Endothelial cell of umbilical vein (primary cell): Measurements from ENCODE around the gene LAMC2. TPM values are rescaled to one million over a fixed set of nuclear protein-coding genes. Genes with fewer than 3 reads are reported as not detected.
A peak's percentile ranks its signal among the peaks of the same experiment; 100 is the strongest.

Source experiments
- BruUV-seq: library from RNA; stranded (reverse); fragments of 400-500 nt; replicated peaks from 2 replicates; lab custom pipeline; 2021; lab: Mats Ljungman, UMichigan
- CTCF ChIA-PET: fragments of 300-600, 350-600 bp; sonication (Branson Sonifier 250); formaldehyde crosslinking; loops from one replicate; lab custom pipeline; 2021; ENCODE audit warnings: antibody characterized with exemption, inconsistent platforms; lab: Charles Lee
- POLR2A ChIA-PET: fragments of 300-600, 350-600 bp; sonication (Branson Sonifier 250); formaldehyde crosslinking; loops from one replicate; lab custom pipeline; 2021; ENCODE audit warnings: antibody characterized with exemption, inconsistent platforms; lab: Charles Lee
- DNase-seq: peaks from one replicate; pipeline ENCODE4 v3.0.0-alpha.2; 2011; ENCODE audit warnings: low read depth, low spot score
- FAIRE-seq: peaks from 2 replicates; lab custom pipeline; 2011; peaks lifted over from hg19 to GRCh38; lab: Jason Lieb, UNC
- H2AFZ ChIP-seq: 2 replicates; pipeline ENCODE4 v1.6.0; 2012; ENCODE audit warnings: low read depth, low read length, control low read depth, inconsistent platforms
- H3K27ac ChIP-seq: 2 replicates; pipeline ENCODE4 v1.5.1; 2011; ENCODE audit warnings: low read depth, mild to moderate bottlenecking, control low read depth, low read length, moderate library complexity; ENCODE audit not compliant: insufficient read depth
- H3K27me3 ChIP-seq, 2 experiments: 2 replicates each; pipeline versions ENCODE4 v1.6.0 to v1.6.1; 2011; ENCODE audit warnings: low read length in 2 of 2, mixed read lengths in 1 of 2; ENCODE audit not compliant: control insufficient read depth in 2 of 2, insufficient read depth in 2 of 2
- H3K36me3 ChIP-seq, 2 experiments: 2 replicates in 1 of 2; 3 replicates in 1 of 2; pipeline ENCODE4 v1.5.1; 2011; ENCODE audit warnings: low read length in 2 of 2, mild to moderate bottlenecking in 1 of 2, moderate library complexity in 1 of 2; ENCODE audit not compliant: control insufficient read depth in 2 of 2, insufficient read depth in 2 of 2; ENCODE audit errors: extremely low read depth in 1 of 2
- H3K4me1 ChIP-seq: 3 replicates; pipeline ENCODE4 v1.5.1; 2011; ENCODE audit warnings: mild to moderate bottlenecking, low read length; ENCODE audit not compliant: control insufficient read depth, insufficient read depth; ENCODE audit errors: extremely low read depth
- H3K4me2 ChIP-seq: 2 replicates; pipeline ENCODE4 v1.6.1; 2011; ENCODE audit warnings: low read length, control low read depth, mixed read lengths; ENCODE audit not compliant: insufficient read depth
- H3K4me3 ChIP-seq, 3 experiments: fragments of 200-600 bp in 1 of 3; sonication (generic), shearing (Covaris generic) in 1 of 3; replicated peaks in 1 of 3; 2 replicates each; pipeline ENCODE4 v1.5.1; 2011 to 2016; ENCODE audit warnings: control low read depth in 3 of 3, low read length in 3 of 3, mild to moderate bottlenecking in 2 of 3, inconsistent platforms in 1 of 3, low read depth in 1 of 3, moderate library complexity in 1 of 3; ENCODE audit not compliant: insufficient read depth in 1 of 3
- H3K79me2 ChIP-seq: 2 replicates; pipeline ENCODE4 v1.6.0; 2012; ENCODE audit warnings: low read length, inconsistent platforms; ENCODE audit not compliant: control insufficient read depth, insufficient read depth
- H3K9ac ChIP-seq: replicated peaks from 2 replicates; pipeline ENCODE3; 2011; ENCODE audit warnings: low read length, control low read depth; ENCODE audit not compliant: insufficient read depth; ENCODE audit errors: extremely low read depth
- H3K9me1 ChIP-seq: replicated peaks from 3 replicates; pipeline ENCODE4 v1.6.0; 2011; ENCODE audit warnings: mild to moderate bottlenecking, low read length; ENCODE audit not compliant: control insufficient read depth, insufficient read depth; ENCODE audit errors: extremely low read depth
- H3K9me3 ChIP-seq: replicated peaks from 2 replicates; pipeline ENCODE4 v1.5.1; 2012; ENCODE audit warnings: low read length, inconsistent platforms; ENCODE audit not compliant: control insufficient read depth, insufficient read depth
- H4K20me1 ChIP-seq: replicated peaks from 2 replicates; pipeline ENCODE3; 2011; ENCODE audit warnings: mild to moderate bottlenecking, low read length; ENCODE audit not compliant: control insufficient read depth, insufficient read depth; ENCODE audit errors: extremely low read depth
- EZH2 ChIP-seq: IDR thresholded peaks from 2 replicates; pipeline ENCODE4 v1.6.1; 2012; ENCODE audit warnings: borderline replicate concordance, low read depth, mild to moderate bottlenecking, moderate library complexity, low read length, inconsistent platforms; ENCODE audit not compliant: severe bottlenecking
- FOS ChIP-seq: IDR thresholded peaks from 2 replicates; pipeline ENCODE4 v1.6.1; 2011; ENCODE audit warnings: mild to moderate bottlenecking, low read length, moderate library complexity, borderline replicate concordance; ENCODE audit not compliant: insufficient read depth
- JUN ChIP-seq: IDR thresholded peaks from 2 replicates; pipeline ENCODE4 v1.6.1; 2011; ENCODE audit warnings: borderline replicate concordance, low read depth; ENCODE audit not compliant: insufficient read length, insufficient read depth
- MAX ChIP-seq: IDR thresholded peaks from 2 replicates; pipeline ENCODE4 v1.6.1; 2011; ENCODE audit not compliant: insufficient read depth, insufficient read length
- MYC ChIP-seq: IDR thresholded peaks from one replicate; pipeline ENCODE4 v1.6.1; 2011; ENCODE audit warnings: mild to moderate bottlenecking, low read depth, low read length
- dilution Hi-C: fragments of 300-500 bp; cut with MboI; formaldehyde crosslinking; loops from one replicate; pipeline ENCODE4 v1.15.0; 2019; ENCODE audit warnings: low sequenced_read_pairs; ENCODE audit not compliant: extremely low pct_ligation_motif_present
- intact Hi-C: fragments of 100-400 bp; cut with micrococcal nuclease; formaldehyde crosslinking; loops from one replicate; pipeline ENCODE4 v1.10.0; 2022
- polyA plus RNA-seq, 4 experiments: library from polyadenylated mRNA; depleted of rRNA in 3 of 4; stranded (reverse) in 3 of 4; unstranded in 1 of 4; fragments of >200 nt; gene quantifications; 2 replicates each; pipeline versions ENCODE4 v1.2.1 to v1.2.3, GENCODE V29; 2011 to 2012; ENCODE audit warnings: missing spikeins in 1 of 4
- total RNA-seq: library from RNA; stranded (reverse); gene quantifications from 2 replicates; pipeline ENCODE4 v1.2.3, GENCODE V29; 2021
- TF ChIP-seq, protein P1 (sequence below), 2 donors: IDR thresholded peaks; 1 replicate in 1 of 2; 2 replicates in 1 of 2; pipeline ENCODE4 v1.5.1; 2011; ENCODE audit warnings: low read length in 2 of 2, mild to moderate bottlenecking in 2 of 2, moderate library complexity in 2 of 2, control low read depth in 1 of 2, inconsistent platforms in 1 of 2, low read depth in 1 of 2; ENCODE audit not compliant: insufficient read depth in 1 of 2; ENCODE audit errors: extremely low read depth in 1 of 2

The LAMC2 gene
- total and polyA plus RNA-seq, 2 donors (not counting 3 experiments of a cell fraction or from before 2014, with no cell fraction given), result 0.23 to 0.82 TPM

DNA sequence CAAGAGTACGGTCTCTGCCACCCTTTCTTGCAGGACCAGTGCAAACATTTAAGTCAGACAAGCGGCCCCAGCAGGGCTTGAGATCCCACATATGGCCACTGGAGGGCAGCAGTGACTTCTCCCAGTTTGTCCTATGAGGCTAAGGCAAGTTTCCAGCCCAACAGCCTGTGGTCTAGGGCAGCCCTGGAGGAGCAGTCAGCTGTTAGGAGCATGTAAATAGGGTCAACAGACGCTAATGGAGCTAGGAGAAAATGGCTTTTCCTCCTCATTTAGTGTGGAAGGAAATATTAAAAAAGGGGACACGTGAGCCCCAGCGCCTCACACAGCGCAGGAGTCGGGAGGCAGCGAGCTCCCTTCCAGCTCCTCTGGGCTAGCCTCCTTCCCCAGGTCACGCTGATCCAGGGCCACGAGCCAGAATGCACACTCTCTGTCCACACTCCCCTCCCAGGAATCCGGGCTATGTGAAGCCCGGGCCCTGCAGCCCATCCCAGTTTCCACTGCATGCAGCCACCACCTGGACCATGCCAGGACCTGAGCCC lies 95.6 kb downstream of the LAMC2 start:
- DNase-seq, result peak; percentile 92
- no TSS peak for BruUV-seq
- no peak overlapping the region for H3K4me2 ChIP-seq
- TF ChIP-seq MAX (no peak), FOS (no peak), JUN (no peak), EZH2 (no peak), MYC (no peak)
- TF ChIP-seq, protein P1, sequence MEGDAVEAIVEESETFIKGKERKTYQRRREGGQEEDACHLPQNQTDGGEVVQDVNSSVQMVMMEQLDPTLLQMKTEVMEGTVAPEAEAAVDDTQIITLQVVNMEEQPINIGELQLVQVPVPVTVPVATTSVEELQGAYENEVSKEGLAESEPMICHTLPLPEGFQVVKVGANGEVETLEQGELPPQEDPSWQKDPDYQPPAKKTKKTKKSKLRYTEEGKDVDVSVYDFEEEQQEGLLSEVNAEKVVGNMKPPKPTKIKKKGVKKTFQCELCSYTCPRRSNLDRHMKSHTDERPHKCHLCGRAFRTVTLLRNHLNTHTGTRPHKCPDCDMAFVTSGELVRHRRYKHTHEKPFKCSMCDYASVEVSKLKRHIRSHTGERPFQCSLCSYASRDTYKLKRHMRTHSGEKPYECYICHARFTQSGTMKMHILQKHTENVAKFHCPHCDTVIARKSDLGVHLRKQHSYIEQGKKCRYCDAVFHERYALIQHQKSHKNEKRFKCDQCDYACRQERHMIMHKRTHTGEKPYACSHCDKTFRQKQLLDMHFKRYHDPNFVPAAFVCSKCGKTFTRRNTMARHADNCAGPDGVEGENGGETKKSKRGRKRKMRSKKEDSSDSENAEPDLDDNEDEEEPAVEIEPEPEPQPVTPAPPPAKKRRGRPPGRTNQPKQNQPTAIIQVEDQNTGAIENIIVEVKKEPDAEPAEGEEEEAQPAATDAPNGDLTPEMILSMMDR (IDR thresholded peaks at IDR 0.05; ENCODE audit: extremely low read depth in 1 of 2, insufficient read depth in 1 of 2, low read depth in 1 of 2, low read length in 2 of 2), result peak; percentile 83 to 91
- H3K9ac ChIP-seq, result no peak overlapping the region
- CTCF ChIA-PET, result interaction anchor here (0.6 to 4.2 kb wide), 29 partner anchors 8 to 634 kb away, joined by 3 to 32 read pairs (median 4); partner anchors contain the start of gene SMG7
- H3K4me1 ChIP-seq, result peaks cover 12% of the 10 kb centered on the region
- no peaks in the 10 kb centered on the region for H3K9me1 ChIP-seq
- H4K20me1 ChIP-seq, result no peaks in the 10 kb centered on the region
- POLR2A ChIA-PET, result no interaction called here
- H3K4me3 ChIP-seq, result no peak overlapping the region
- H3K79me2 ChIP-seq, result no peaks in the 10 kb centered on the region
- no peak overlapping the region for H3K27ac ChIP-seq
- no peak overlapping the region for H2AFZ ChIP-seq
- intact Hi-C loops, result loop anchor here (1.0 to 5.0 kb wide), 9 partner anchors 37 to 770 kb away; partner anchors contain the start of gene TSEN15
- H3K27me3 ChIP-seq, result no peaks in the 10 kb centered on the region
- H3K9me3 ChIP-seq, result no peaks in the 10 kb centered on the region
- H3K36me3 ChIP-seq, result no peaks in the 10 kb centered on the region
- FAIRE-seq, result peak; percentile 98
- dilution Hi-C loops, result no loop called here
